Fibroblast of skin of right quadriceps (primary cell): ENCODE data around the gene WDR82.
A peak's percentile ranks its signal among the peaks of the same experiment; 100 is the strongest.

Experiments
- DNase-seq: peaks from one replicate; pipeline ENCODE4 v3.0.0-alpha.2; 2013

Gene WDR82

GRCh38 chr3:52306978-52307377, 28.5 kb upstream of the WDR82 start:
- DNase-seq, result no peak

DNA sequence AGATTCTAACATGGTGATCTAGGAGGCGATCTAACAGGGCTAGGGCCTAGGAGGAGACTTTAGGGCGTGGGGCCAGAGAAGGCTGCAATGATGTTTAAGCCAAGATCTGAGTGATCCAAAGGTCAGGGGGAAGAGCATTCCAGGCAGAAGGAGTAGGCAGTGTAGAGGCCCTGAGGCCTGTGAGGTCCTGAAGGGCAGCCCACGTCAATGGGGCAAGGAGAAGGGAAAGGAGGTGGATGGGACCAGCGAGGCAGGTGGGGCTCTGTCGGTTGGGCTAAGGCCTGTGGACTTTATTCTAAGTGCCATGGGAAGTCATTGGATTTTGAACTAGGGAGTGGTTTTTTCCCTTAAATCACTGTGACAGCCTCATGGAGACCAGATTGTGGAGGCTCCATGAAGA, 27.5 kb upstream of the WDR82 start:
- no peak for DNase-seq

DNA sequence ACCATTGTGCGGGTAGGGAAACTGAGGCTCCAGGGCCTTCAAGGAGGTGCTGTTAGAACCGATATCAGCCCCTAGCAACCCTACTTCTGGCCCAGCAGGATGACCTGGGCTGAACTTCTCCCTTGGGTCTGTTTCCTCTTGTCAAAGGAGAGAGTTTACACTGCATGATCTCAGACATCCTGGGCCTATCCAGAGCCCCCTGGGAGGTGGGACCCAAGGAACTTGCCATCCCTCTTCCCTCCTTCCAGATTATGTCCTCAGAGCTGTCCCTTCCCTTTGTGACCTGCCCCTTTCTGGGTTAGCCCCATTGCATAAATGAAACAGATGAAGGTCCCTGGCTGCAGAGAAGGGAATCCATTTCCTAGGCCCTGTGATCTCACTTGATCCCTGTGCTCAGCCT, 25.4 kb upstream of the WDR82 start:
- no peak for DNase-seq

DNA sequence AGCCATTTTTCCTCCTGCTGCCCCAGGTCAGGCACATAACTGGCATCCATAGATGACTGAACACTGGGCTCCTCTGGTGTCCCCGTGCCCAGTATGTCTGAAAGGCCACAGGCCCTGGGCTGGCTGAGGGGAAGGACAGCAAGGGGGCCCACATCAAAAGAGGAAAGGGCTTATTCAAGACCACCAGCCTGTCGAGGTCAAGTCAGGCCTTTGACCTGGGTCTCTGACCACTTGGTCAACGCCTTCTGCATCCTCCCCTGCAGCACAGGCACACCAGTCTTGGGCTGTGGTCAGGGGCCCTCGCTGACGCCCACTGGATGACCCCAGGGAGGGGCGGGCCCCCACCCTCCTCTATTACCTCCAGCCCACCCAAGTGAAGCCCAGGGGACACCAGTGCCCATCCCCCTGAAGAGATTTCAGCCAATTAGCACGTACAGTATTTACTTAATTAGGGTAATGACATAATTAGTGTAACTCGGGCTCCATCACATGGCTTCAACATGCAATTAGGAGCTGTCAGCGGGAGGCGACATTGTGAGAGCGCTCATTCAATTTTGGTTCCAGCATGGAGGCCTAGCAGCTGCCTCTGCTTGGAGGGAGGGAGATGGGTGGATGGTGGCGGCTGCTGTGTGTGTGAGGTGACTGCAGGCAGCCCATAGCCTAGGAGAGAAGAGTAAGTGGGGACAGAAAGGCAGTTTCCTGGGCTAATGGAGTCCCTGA, 24.1 kb upstream of the WDR82 start:
- no peak for DNase-seq

- DNase-seq, result peak; percentile 19
Observed at GRCh38 chr3:52299879-52300611, 21.6 kb upstream of the WDR82 start.

GRCh38 chr3:52299247-52299878, 20.9 kb upstream of the WDR82 start:
- no peak for DNase-seq

- DNase-seq, result no peak
Observed at GRCh38 chr3:52298149-52299098, 20.0 kb upstream of the WDR82 start.

GRCh38 chr3:52297242-52298148, 19.0 kb upstream of the WDR82 start:
- DNase-seq, result no peak

- no peak for DNase-seq
Observed at GRCh38 chr3:52295671-52296208, 17.3 kb upstream of the WDR82 start.

- DNase-seq, result no peak
Observed at GRCh38 chr3:52294320-52295150, 16.1 kb upstream of the WDR82 start.

- no peak for DNase-seq
Observed at GRCh38 chr3:52293491-52294319, 15.3 kb upstream of the WDR82 start.

DNA sequence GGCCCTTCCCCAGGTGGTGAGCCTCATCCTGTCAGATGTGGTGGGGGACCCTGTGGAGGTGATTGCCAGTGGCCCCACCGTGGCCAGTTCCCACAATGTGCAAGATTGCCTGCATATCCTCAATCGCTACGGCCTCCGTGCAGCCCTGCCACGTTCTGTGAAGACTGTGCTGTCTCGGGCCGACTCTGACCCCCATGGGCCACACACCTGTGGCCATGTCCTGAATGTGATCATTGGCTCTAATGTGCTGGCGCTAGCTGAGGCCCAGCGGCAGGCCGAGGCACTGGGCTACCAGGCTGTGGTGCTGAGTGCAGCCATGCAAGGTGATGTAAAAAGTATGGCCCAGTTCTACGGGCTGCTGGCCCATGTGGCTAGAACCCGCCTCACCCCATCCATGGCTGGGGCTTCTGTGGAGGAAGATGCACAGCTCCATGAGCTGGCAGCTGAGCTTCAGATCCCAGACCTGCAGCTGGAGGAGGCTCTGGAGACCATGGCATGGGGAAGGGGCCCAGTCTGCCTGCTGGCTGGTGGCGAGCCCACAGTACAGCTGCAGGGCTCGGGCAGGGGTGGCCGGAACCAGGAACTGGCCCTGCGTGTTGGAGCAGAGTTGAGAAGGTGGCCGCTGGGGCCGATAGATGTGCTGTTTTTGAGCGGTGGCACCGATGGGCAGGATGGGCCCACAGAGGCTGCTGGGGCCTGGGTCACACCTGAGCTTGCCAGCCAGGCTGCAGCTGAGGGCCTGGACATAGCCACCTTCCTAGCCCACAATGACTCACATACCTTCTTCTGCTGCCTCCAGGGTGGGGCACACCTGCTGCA, 14.0 kb upstream of the WDR82 start:
- DNase-seq, result no peak

- DNase-seq, result no peak
Observed at GRCh38 chr3:52291508-52292181, 13.2 kb upstream of the WDR82 start.

DNA sequence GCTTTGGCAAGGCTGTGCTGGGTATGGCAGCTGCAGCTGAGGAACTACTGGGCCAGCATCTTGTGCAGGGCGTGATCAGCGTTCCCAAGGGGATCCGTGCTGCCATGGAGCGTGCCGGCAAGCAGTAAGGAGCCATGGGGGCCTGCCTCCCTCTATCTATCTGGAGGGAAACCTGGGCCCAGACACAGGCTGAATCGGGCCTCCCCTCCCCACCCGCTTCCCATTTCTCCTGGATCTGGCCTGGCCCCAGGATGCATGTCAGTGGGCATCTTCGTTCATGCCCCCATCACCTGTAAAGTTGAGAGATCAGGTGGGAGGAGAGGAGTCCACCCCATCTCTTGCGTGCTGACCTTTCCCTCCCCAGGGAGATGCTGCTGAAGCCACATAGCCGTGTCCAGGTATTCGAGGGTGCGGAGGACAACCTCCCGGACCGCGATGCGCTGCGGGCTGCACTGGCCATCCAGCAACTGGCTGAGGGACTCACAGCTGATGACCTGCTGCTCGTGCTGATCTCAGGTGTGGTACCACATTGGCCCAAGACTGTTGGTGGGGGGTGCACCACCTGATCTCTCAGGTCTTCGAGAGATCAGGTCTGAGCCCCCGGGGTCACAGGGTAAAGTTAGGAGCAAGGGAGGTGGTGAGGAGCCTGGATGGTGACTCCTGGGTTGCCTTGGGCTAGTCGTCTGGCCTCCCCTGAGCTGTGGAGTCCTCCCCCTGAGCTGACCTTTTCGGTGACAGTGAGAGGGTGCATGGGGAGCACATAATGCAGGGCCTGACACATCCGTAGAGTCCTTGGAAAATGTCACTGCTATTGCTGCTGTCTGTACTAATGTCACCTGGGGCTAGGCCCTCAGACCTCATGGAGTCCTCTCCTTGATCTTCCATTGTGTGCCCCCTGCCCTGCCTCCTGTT, 12.4 kb upstream of the WDR82 start:
- DNase-seq, result no peak

DNA sequence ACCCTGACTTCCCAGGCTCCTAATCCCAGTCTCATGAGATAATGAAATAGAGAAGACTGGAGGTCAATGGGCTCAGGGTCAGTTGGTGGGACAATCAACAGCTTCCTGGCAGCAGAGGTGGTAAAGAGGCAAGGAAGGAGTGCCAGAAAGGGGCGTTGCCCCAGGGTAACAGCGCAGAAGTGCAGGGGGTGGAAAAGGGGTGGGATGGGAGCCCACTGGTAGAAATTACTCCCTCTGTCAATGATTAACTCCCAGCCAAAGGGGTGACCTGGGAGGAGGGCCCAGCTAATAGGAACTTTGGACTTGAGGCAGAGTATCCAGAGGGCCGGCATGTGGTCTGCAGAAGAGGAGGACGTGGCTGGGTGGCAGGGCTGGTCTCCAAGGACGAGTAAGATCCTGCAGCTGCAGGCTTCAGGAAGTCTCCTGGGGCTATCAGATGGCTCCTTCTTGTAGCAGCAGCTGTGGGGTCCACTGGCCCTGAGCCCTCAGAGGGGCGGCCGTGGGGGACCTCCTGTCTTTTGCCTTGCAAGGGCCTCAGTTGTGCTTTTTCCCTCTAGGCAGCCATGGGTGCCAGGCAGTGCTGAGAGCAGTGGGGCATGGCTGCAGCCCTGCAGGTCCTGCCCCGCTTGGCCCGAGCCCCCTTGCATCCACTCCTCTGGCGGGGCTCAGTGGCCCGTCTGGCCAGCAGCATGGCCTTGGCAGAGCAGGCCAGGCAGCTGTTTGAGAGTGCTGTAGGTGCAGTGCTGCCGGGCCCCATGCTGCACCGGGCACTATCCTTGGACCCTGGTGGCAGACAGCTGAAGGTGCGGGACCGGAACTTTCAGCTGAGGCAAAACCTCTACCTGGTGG, 11.5 kb upstream of the WDR82 start:
- no peak for DNase-seq

- DNase-seq, result no peak
Observed at GRCh38 chr3:52289338-52289746, 10.9 kb upstream of the WDR82 start.
